KG1 (cell line): Measurements from ENCODE around the gene ABCB9.
"Not testable (repeated sequence)": the region's sequence is repeated elsewhere in the genome, so short reads cannot be mapped to it uniquely, and the experiment has no call there.

Source experiments
- DNase-seq: peaks from one replicate; lab custom pipeline; 2025; lab: John Stamatoyannopoulos, UW

The ABCB9 gene

GRCh38 chr12:122937622-122938091, 28.6 kb downstream of the ABCB9 start:
- DNase-seq: no peak

DNA sequence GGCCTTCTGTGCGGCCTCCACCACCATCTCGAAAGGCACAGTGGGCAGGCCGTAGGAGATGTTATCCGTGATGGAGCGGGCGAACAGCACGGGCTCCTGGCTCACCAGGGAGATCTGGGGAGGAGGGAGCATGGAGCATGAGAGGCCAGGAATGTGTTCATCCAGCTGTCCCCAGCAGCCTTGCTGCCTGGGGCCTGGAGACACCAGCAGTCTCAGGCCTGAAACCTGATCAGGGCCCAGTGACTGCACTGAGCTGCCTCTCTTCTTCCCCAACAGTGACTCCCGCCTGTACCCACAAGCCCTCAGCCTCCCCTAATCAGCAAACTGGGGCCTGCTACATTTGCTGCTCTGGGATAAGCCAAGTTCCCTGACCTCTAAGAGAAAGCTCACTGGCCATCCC, 30.9 kb downstream of the ABCB9 start:
- no peak for DNase-seq

DNA sequence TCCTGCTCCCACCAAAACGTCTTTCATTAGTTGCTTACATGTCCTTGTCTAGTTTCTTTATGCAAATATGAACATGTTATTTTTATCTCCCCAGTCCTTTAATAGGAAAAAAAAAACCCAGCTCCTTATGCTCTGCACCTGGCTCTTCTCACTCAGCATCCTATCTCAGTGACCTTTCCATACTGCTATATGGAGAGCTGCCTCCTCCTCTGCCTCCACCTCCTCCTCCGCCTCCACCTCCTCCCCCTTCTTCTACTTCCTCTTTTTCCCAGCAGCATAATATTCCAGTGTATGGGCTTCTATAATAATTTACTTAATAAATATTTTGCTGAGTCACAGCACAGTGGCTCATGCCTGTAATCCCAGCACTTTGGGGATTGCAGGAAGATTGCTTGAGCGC, 31.5 kb downstream of the ABCB9 start:
- no peak for DNase-seq

- DNase-seq: no peak
Measured at GRCh38 chr12:122932207-122932606, 34.1 kb downstream of the ABCB9 start.

DNA sequence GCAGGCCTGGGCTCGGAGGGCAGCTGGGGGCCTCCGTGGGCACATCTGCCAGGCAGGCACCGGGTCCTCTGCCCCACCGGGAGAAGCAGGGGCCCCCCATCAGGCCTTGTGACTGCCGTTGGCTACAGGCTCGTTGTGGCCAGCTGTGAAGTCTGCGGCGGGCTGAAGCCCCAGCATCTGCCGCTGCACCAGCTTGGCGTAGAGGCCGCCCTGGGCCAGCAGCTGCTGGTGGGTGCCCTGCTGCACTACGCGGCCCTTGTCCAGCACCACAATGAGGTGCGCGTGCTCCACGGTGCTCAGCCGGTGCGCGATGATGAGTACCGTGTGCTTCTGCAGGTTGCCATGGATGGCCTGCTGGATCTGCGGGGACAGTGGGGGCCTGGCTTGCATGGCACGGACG, 36.5 kb downstream of the ABCB9 start:
- no peak for DNase-seq

DNA sequence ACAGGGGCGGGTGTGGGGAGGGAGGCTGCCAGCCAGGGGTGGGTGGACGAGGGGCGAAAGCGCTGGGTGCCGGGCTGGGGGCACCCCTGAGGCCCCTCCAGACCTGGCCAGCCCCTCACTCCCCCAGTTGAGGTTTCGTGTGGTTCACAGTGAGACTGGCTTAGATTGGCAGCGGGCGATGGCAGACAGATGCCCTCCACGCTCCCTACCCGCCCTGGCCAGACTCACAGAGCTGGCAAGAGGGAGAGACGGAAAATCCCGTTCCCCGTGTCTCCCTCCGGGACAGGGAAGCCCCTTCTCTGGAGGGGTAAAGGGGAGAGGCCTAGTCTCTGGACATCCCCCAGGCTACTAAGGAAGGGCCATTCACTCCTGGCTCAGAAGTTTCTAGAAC, 37.1 kb downstream of the ABCB9 start:
- DNase-seq: no peak

- no peak for DNase-seq
Measured at GRCh38 chr12:122928404-122929147, 37.7 kb downstream of the ABCB9 start.

DNA sequence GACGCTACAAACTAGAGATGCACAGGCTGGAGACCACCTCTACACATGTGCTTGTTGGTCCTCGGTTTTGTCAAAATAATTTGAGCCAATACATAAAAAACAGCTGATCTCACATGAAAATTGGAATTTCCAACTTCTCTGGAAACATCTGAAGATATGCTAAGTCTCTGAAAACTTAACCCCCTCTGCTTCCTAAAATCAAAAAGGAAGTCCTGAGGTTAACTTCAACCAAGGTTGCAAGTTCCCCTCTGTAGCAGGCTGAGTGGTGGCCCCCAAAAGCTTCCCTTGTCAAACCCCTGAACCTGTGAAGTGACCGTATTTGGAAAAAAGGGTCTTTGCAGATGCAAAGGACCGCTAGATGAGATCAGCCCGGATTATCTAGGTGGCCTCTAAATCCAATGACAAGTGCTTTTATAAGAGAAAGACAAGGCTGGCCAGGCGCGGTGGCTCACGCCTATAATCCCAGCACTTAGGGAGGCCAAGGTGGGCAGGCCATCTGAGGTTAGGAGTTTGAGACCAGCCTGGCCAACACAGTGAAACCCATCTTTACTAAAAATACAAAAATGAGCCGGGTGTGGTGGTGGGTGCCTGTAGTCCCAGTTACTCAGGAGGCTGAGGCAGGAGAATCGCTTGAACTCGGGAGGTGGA, 38.4 kb downstream of the ABCB9 start:
- DNase-seq: no peak

GRCh38 chr12:122921917-122922316, 44.3 kb downstream of the ABCB9 start:
- no peak for DNase-seq

DNA sequence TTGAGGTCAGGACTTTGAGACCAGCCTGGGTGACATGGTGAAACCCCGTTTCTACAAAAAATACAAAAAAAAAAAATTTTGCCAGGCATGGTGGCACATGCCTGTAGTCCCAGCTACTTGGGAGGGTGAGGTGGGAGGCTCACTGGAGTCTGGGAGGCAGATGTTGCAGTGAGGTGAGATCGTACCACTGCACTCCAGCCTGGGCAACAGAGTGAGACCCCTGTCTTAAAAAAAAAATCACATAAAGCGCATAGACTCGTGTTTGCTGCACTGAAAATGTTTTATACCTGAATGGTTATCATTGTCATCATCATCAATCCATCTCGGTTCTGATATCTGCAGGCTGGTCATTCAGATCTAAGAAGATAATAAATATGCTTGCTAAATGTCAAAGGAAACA, 45.6 kb downstream of the ABCB9 start:
- no peak for DNase-seq

GRCh38 chr12:122918827-122919226, 47.4 kb downstream of the ABCB9 start:
- no peak for DNase-seq

GRCh38 chr12:122917507-122918121, 48.6 kb downstream of the ABCB9 start:
- no peak for DNase-seq

GRCh38 chr12:122909442-122910288, 56.6 kb downstream of the ABCB9 start:
- DNase-seq: no peak

DNA sequence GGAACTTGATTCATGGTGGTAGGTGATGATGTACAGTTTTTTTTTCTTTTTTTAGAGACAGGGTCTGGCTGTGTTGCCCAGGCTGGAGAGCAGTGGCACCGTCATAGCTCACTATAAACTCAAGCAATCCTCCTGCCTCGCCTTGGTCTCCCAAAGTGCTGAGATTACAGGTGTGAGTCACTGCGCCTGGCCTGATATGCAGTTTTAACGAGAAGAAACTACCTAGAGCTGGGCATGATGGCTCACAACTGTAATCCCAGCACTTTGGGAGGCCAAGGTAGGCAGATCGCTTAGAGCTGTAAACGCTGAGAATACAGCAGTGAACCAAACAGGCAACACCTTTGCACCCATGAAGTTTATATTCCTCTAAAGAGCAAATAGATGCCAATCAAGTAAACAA, 57.3 kb downstream of the ABCB9 start:
- DNase-seq: no peak

DNA sequence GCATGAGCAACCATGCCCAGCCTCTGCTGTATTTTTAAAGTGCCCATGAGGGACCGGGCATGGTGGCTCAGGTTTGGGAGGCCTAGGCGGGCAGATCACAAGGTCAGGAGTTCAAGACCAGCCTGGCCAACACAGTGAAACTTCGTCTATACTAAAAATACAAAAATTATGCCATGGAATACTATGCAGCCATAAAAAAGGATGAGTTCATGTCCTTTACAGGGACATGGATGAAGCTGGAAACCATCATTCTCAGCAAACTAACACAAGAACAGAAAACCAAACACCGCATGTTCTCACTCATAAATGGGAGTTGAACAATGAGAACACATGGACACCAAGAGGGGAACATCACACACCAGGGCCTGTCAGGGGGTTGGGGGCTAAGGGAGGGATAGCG, 61.0 kb downstream of the ABCB9 start:
- DNase-seq: not testable (repeated sequence)

DNA sequence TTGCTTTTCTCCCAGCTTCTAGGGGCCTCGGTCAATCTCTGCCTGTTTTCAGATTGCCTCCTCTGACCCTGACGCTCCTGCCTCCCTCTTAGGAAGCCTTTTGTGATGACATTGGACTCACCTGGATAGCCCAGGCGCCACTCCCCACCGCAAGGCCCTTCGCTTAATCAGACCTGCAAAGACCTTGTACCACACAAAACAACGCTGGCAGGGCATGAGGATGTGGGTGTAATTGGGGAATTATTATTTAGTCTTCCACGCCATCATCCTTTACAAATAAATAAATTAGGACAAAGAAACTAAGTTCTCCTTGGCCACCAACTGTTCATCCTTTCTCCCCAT, 62.6 kb downstream of the ABCB9 start:
- no peak for DNase-seq

DNA sequence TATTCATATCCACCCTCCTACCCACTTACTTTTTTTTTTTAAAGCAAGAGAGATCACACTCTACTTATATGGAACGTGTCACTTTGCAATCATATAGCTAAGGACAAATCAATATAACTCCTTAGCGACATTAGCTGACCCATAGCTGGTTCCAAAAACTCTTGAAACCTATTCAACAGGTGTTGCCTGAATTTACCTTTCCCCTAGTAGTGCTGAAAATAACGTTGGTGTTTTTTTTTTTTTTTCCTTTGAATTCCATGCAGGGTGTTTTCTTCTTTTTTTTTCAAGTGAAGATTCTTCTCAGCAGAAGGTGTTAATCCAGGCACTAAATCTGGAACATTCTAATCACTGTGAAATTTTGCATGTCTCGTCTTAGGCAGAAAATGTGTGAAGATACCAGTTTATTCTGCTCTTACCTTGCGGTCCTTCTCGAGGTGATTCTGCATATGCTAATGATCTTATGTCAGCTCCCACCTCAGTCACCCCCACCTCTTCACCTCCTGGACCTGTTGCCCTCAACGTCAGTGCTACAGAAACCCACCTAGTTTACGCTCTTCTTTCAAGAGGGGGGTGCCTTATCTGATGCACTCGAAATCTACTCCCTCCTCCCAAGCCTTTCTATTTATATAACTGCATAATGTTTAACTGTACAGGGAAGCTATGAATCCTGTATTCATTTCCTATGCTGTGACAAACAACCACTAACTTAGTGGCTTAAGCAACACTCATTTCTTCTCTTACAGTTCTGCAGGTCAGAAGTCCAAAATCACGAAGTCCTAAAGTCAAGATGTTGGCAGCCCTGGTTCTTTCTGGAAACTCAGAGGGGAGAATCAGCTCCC, 63.2 kb downstream of the ABCB9 start:
- no peak for DNase-seq

DNA sequence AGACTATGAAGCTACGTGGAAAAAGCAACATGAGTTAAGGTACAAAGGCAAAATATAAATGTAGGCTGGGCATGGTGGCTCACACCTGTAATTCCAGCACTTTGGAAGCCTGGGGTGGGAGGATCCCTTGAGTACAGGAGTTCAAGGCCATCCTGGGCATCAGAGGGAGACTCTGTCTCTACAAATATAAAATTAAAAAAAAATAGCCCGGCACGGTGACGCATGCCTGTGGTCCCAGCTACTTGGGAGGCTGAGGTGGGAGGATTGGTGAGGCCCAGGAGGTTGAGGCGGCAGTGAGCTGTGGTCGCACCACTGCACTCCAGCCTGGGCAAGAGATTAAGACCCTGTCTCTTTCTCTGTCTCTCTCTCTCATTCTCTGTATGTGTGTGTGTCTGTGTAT, 66.4 kb downstream of the ABCB9 start:
- no peak for DNase-seq

DNA sequence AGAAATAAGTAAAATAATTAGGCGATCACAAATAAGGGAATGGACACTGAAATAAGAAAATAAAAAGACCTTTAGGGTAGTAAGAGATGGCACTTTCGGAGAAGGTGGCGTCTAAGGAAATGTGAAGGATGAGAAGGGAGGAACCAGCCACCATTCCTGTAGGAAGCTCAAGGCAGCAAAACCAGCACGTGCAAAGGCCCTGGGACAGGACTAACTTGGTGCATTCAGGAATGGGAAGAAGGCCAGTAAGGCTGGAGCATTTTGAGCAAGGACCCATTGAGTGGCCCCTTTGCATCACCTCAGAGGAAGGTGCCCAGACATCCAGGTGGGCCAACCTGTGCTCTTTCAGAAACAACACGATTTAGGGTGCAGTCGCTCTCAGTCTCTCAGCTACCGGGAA, 69.6 kb downstream of the ABCB9 start:
- DNase-seq: no peak

DNA sequence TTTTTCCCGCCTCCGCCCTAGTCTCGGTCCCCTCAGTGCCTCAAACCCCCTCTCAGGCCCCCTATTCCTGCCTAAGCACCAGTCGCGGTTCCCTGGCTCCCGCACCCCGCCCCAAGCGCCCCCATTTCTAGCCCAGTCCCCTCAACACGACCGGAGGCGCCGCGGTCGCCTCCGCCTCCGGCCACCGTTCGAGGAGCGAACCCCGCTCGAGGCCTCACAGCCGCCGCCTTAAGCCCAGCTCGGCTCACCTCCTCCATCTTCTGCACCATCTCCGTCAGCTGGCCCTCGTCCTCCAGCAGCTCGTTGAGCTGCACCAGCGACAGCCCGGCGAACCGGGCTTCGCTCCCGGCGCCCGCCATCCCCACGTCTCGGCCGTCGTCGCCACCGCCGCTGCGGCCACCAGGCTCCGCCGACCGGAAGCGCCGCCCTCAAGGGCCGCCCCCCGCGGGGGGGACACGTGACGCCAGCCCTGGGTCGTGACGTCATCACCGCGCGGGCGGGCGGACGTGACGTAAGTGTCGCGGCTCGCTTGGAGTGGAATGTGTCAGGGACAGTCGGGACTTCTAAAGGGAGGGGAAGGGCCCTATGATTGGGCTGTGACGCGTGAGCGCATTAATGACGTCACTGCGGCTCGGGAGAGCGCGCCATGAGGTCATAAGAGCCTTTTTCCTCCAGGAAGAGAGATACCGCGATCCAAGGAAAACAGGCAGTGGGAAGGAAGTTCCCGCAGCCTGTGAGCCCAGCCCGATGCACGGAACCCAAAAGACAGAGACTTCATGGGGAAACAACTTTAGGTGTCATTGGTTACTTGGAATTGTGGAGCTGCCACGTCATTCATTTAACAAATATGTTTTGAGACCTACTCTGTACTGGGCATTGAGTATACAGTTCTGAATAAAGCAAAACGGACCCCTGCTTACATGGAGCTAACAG, 70.3 kb downstream of the ABCB9 start, which contains the start of gene VPS37B:
VPS37B (minus strand) TSS at position 421 of the 933 bp plus-strand sequence; CDS start at position 359, 62 bp downstream.
- DNase-seq: peak; percentile 35
